Measurements from ENCODE around the gene ZRSR2. TPM values are rescaled to one million over a fixed set of nuclear protein-coding genes. Genes with fewer than 3 reads are reported as not detected.

The ZRSR2 gene
- total and polyA plus RNA-seq, 2 of the 8 experiments (the other 6 are each of a cell fraction or from before 2014, with no cell fraction given) = 3.9 to 6.9 TPM

- Histone ChIP-seq H3K27ac (ENCODE audit: low read depth, low read length) (no peak overlapping the region), H3K14ac (ENCODE audit: insufficient read length) (no peak overlapping the region), H2BK12ac (ENCODE audit: low read depth, low read length) (no peak overlapping the region), H4K20me1 (replicated peaks in 1 of 2; ENCODE audit: control insufficient read depth in 1 of 2, insufficient read depth in 2 of 2, low read length in 2 of 2) (peaks cover 0 to 2% of the 10 kb centered on the region in 2 experiments), H3K23ac (ENCODE audit: insufficient read length) (no peak overlapping the region), H4K8ac (ENCODE audit: extremely low read depth, insufficient read depth, low read length) (no peak overlapping the region), H3K4me2 (ENCODE audit: insufficient read depth in 1 of 2, low read depth in 2 of 2, low read length in 2 of 2) (no peak overlapping the region), H3K4me1 (replicated peaks in 1 of 4; ENCODE audit: control insufficient read depth in 3 of 4, insufficient read depth in 4 of 4, low read length in 3 of 4) (peaks cover 0 to 2% (median 0%) of the 10 kb centered on the region in 4 experiments; a peak in 2 of 7 replicates), H3K18ac (ENCODE audit: extremely low read depth, low read length) (no peak overlapping the region), H3K79me2 (ENCODE audit: control insufficient read depth in 1 of 2, insufficient read depth in 2 of 2, low read length in 2 of 2) (peaks cover 0 to 54% of the 10 kb centered on the region in 2 experiments; a peak in 2 of 4 replicates), H3K56ac (replicated peaks; ENCODE audit: insufficient read length, low read depth, low read length) (no peak overlapping the region), H2AK5ac (ENCODE audit: low read depth, low read length) (no peak overlapping the region), H3K9ac (replicated peaks in 1 of 4; ENCODE audit: extremely low read depth in 1 of 4, low read depth in 3 of 4, low read length in 3 of 4) (no peak overlapping the region), H4K91ac (replicated peaks; ENCODE audit: insufficient read length, low read length) (no peak overlapping the region), H2AFZ (ENCODE audit: low read length) (no peak overlapping the region), H3K79me1 (ENCODE audit: low read depth, low read length) (no peaks in the 10 kb centered on the region), H3K4me3 (ENCODE audit: extremely low read depth in 1 of 4, insufficient read depth in 2 of 4, low read depth in 3 of 4, low read length in 4 of 4) (no peak overlapping the region), H2BK120ac (replicated peaks; ENCODE audit: low read depth, low read length) (no peak overlapping the region), H2BK5ac (ENCODE audit: low read depth, low read length) (no peak overlapping the region), H3K9me3 (ENCODE audit: insufficient read depth in 2 of 2, low read depth in 1 of 2, low read length in 1 of 2) (no peaks in the 10 kb centered on the region), H2BK15ac (ENCODE audit: low read length) (no peak overlapping the region), H3K23me2 (ENCODE audit: low read depth, low read length) (no peaks in the 10 kb centered on the region), H3K27me3 (replicated peaks in 1 of 4; ENCODE audit: control insufficient read depth in 3 of 4, extremely low read depth in 1 of 4, insufficient read depth in 3 of 4, low read length in 3 of 4) (no peaks in the 10 kb centered on the region), H3K36me3 (ENCODE audit: control insufficient read depth in 2 of 4, insufficient read depth in 4 of 4, low read length in 3 of 4) (peaks cover 0 to 67% (median 3%) of the 10 kb centered on the region in 4 experiments; a peak in 2 of 8 replicates), H2BK20ac (ENCODE audit: low read length) (no peak overlapping the region), H4K5ac (ENCODE audit: insufficient read length, low read depth, low read length) (no peak overlapping the region), H3K4ac (replicated peaks; ENCODE audit: insufficient read length, low read depth, low read length) (no peak overlapping the region)
- 90% methylated on average over 5 of the region's 5 CpGs; no CpG with 5 or more reads in 1 of the 2 experiments for WGBS, 2 experiments (ENCODE audit: extremely low coverage in 1 of 2, insufficient coverage in 1 of 2, insufficient read length in 1 of 2, insufficient replicate concordance in 2 of 2, low coverage in 1 of 2, low lambda C conversion rate in 2 of 2, missing lambda C conversion rate in 1 of 2)
- CTCF ChIA-PET (ENCODE audit: partially characterized antibody) = interaction anchor here (1.3 to 1.9 kb wide), 2 partner anchors 14 to 19 kb away, joined by 6 to 10 read pairs; no protein-coding TSS in a partner anchor
- TF ChIP-seq MAFK (IDR thresholded peaks at IDR 0.05; ENCODE audit: low read depth, low read length) (no peak), HDAC6 (IDR thresholded peaks at IDR 0.05; ENCODE audit: low read depth, low read length) (no peak), ATF2 (IDR thresholded peaks at IDR 0.05; ENCODE audit: low read length) (no peak), USF2 (IDR thresholded peaks at IDR 0.05; ENCODE audit: low read length) (no peak)
- DNase-seq (ENCODE audit: low read depth in 1 of 2, low spot score in 2 of 2) (no peak), FAIRE-seq (no peak)
- POLR2A ChIA-PET (ENCODE audit: partially characterized antibody) = interaction anchor here (0.8 kb wide), 1 partner anchor 14 kb away, joined by 4 read pairs; no protein-coding TSS in a partner anchor
Observed at GRCh38 chrX:15834827-15835595, 44.7 kb downstream of the ZRSR2 start.

All from H1 (cell line).